Fibroblast of lung (primary cell): ENCODE measurements around the gene C10orf67. TPM values are rescaled to one million over a fixed set of nuclear protein-coding genes. Genes with fewer than 3 reads are reported as not detected.

ENCODE experiments used
- DNase-seq, 2 donors: peaks; one replicate each; pipeline versions ENCODE4 v3.0.0 to v3.0.0-alpha.2; 2010; ENCODE audit warnings: low read depth in 2 of 2
- H2AFZ ChIP-seq: 2 replicates; pipeline ENCODE4 v1.5.1; 2012; ENCODE audit warnings: low read length, control low read depth, inconsistent platforms
- H3K27ac ChIP-seq: 2 replicates; pipeline ENCODE4 v1.5.1; 2011; ENCODE audit warnings: low read length, control low read depth; ENCODE audit not compliant: insufficient read depth
- H3K27me3 ChIP-seq: 2 replicates; pipeline ENCODE4 v1.5.1; 2011; ENCODE audit warnings: mild to moderate bottlenecking, low read length; ENCODE audit not compliant: control insufficient read depth, insufficient read depth
- H3K36me3 ChIP-seq: 2 replicates; pipeline ENCODE4 v1.5.1; 2011; ENCODE audit warnings: low read length; ENCODE audit not compliant: control insufficient read depth, insufficient read depth
- H3K4me1 ChIP-seq: 2 replicates; pipeline ENCODE4 v1.5.1; 2011; ENCODE audit warnings: low read length; ENCODE audit not compliant: control insufficient read depth, insufficient read depth; ENCODE audit errors: extremely low read depth
- H3K4me2 ChIP-seq: 2 replicates; pipeline ENCODE4 v1.5.1; 2011; ENCODE audit warnings: low read length, control low read depth; ENCODE audit not compliant: insufficient read depth; ENCODE audit errors: extremely low read depth
- H3K4me3 ChIP-seq, 4 experiments: fragments of 200-600 bp in 1 of 4; sonication (generic) in 1 of 4; replicated peaks in 1 of 4; 2 replicates each; pipeline ENCODE4 v1.5.1; 2011 to 2016; ENCODE audit warnings: low read length in 4 of 4, low read depth in 3 of 4, mild to moderate bottlenecking in 3 of 4, control low read depth in 2 of 4, inconsistent platforms in 1 of 4, mixed read lengths in 1 of 4; ENCODE audit not compliant: insufficient read depth in 1 of 4; ENCODE audit errors: control extremely low read depth in 1 of 4
- H3K79me2 ChIP-seq: 2 replicates; pipeline ENCODE4 v1.5.1; 2012; ENCODE audit warnings: mild to moderate bottlenecking, low read length, inconsistent platforms; ENCODE audit not compliant: control insufficient read depth, insufficient read depth
- H3K9ac ChIP-seq: 2 replicates; pipeline ENCODE4 v1.5.1; 2011; ENCODE audit warnings: mild to moderate bottlenecking, low read length, control low read depth; ENCODE audit not compliant: insufficient read depth
- H3K9me3 ChIP-seq: 2 replicates; pipeline ENCODE4 v1.5.1; 2012; ENCODE audit warnings: low read depth, low read length; ENCODE audit not compliant: control insufficient read depth, insufficient read depth
- H4K20me1 ChIP-seq: 2 replicates; pipeline ENCODE4 v1.5.1; 2011; ENCODE audit warnings: low read length; ENCODE audit not compliant: control insufficient read depth, insufficient read depth; ENCODE audit errors: extremely low read depth
- CTCF ChIP-seq, 2 donors: IDR thresholded peaks in 1 of 2; conservative IDR thresholded peaks in 1 of 2; 1 replicate in 1 of 2; 2 replicates in 1 of 2; pipeline ENCODE4 v1.5.1; 2011 to 2012; ENCODE audit warnings: low read length in 2 of 2, control low read depth in 1 of 2, inconsistent platforms in 1 of 2, low read depth in 1 of 2, mild to moderate bottlenecking in 1 of 2
- EZH2 ChIP-seq: IDR thresholded peaks from 2 replicates; pipeline ENCODE4 v1.5.1; 2012; ENCODE audit warnings: low read length, control low read depth, mild to moderate bottlenecking; ENCODE audit errors: missing control alignments
- polyA plus RNA-seq, 2 donors: library from polyadenylated mRNA; depleted of rRNA in 1 of 2; stranded (reverse) in 1 of 2; unstranded in 1 of 2; fragments of >200 nt; gene quantifications; 2 replicates each; pipeline ENCODE4 v1.2.1, GENCODE V29; 2011 to 2012; ENCODE audit warnings: missing spikeins in 1 of 2
- total RNA-seq: library from RNA; depleted of rRNA; stranded (reverse); fragments of >200 nt; gene quantifications from 2 replicates; pipeline ENCODE4 v1.2.1, GENCODE V29; 2014

Gene C10orf67
- total and polyA plus RNA-seq, 2 donors (not counting 1 experiment from before 2014, with no cell fraction given): under 0.01 to 0.16 TPM

- Histone ChIP-seq H3K9me3 (no peaks in the 10 kb centered on the region), H3K9ac (no peak overlapping the region), H3K4me1 (no peaks in the 10 kb centered on the region), H3K79me2 (no peaks in the 10 kb centered on the region), H3K4me2 (no peak overlapping the region), H2AFZ (no peak overlapping the region), H4K20me1 (no peaks in the 10 kb centered on the region), H3K27ac (no peak overlapping the region), H3K36me3 (no peaks in the 10 kb centered on the region), H3K27me3 (no peaks in the 10 kb centered on the region), H3K4me3 (no peak overlapping the region)
- TF ChIP-seq EZH2 (no peak), CTCF (conservative IDR thresholded peaks at IDR 0.05 in 1 of 2, IDR thresholded peaks at IDR 0.05 in 1 of 2; ENCODE audit: low read depth in 1 of 2, low read length in 2 of 2) (no peak)
- DNase-seq: no peak
These were observed 20.2 kb downstream of the C10orf67 start for GRCh38 chr10:23324351-23324750.

GRCh38 chr10:23322082-23322481 lies 22.5 kb downstream of the C10orf67 start:
- Histone ChIP-seq H3K27ac (no peak overlapping the region), H3K79me2 (no peaks in the 10 kb centered on the region), H3K9me3 (no peaks in the 10 kb centered on the region), H4K20me1 (no peaks in the 10 kb centered on the region), H2AFZ (no peak overlapping the region), H3K4me3 (no peak overlapping the region), H3K36me3 (no peaks in the 10 kb centered on the region), H3K4me2 (no peak overlapping the region), H3K9ac (no peak overlapping the region), H3K27me3 (no peaks in the 10 kb centered on the region), H3K4me1 (no peaks in the 10 kb centered on the region)
- no peak for TF ChIP-seq CTCF (conservative IDR thresholded peaks at IDR 0.05 in 1 of 2, IDR thresholded peaks at IDR 0.05 in 1 of 2; ENCODE audit: low read depth in 1 of 2, low read length in 2 of 2)
- no peak for TF ChIP-seq EZH2
- DNase-seq: no peak

- H4K20me1 ChIP-seq: no peaks in the 10 kb centered on the region
- H3K9ac ChIP-seq: no peak overlapping the region
- H2AFZ ChIP-seq: no peak overlapping the region
- DNase-seq: no peak
- H3K27ac ChIP-seq: no peak overlapping the region
- H3K36me3 ChIP-seq: no peaks in the 10 kb centered on the region
- H3K4me3 ChIP-seq: no peak overlapping the region
- H3K9me3 ChIP-seq: no peaks in the 10 kb centered on the region
- no peak overlapping the region for H3K4me2 ChIP-seq
- H3K79me2 ChIP-seq: no peaks in the 10 kb centered on the region
- no peak for TF ChIP-seq CTCF (conservative IDR thresholded peaks at IDR 0.05 in 1 of 2, IDR thresholded peaks at IDR 0.05 in 1 of 2; ENCODE audit: low read depth in 1 of 2, low read length in 2 of 2)
- no peak for TF ChIP-seq EZH2
- no peaks in the 10 kb centered on the region for H3K4me1 ChIP-seq
- no peaks in the 10 kb centered on the region for H3K27me3 ChIP-seq
These were observed 24.8 kb downstream of the C10orf67 start for GRCh38 chr10:23319835-23320234.
